T1000 (cell line): Measurements from ENCODE around the gene KCNJ5.

ENCODE experiments used
- DNase-seq: peaks from one replicate; lab custom pipeline; 2025; ENCODE audit warnings: mixed read lengths; lab: John Stamatoyannopoulos, UW

Gene KCNJ5

DNA sequence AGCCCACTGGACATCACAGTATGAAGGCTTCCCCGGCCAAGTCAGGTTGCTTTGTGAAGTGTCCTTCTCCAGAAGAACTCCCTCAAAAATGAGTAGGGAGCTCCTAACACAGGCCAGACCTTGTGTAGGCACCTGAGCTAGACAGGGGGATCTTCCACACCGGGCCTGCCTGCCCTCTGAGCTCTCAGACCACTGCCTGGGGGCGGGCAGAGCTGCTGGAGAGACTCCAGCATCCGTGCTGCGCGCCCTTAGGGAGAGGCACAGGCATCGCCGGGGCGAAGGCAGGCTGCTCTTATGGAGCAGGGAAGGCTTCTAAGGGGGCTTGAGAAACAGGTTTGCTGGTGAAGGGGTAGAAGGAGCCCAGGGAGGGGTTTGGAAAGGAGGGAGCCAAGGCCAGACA is 4.4 kb downstream of the KCNJ5 start:
- no peak for DNase-seq

DNA sequence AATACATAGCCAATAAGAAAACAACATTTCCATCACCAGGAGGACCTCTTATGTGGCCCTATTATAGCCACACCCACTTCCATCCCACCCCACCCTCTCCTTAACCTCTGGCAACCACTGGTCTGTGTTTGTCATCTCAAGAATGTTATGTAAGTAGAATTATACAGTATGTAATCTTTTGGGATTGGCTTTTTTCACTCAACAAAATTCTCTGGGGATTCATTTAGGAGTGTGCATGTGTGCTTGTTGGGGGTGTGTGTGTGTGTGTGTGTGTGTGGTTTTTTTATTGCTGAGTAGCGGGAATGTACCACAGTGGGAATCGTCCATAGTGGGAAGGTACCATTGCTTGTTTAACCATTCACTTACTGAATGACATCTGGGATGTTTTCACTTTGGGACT is 5.2 kb downstream of the KCNJ5 start:
- no peak for DNase-seq

DNA sequence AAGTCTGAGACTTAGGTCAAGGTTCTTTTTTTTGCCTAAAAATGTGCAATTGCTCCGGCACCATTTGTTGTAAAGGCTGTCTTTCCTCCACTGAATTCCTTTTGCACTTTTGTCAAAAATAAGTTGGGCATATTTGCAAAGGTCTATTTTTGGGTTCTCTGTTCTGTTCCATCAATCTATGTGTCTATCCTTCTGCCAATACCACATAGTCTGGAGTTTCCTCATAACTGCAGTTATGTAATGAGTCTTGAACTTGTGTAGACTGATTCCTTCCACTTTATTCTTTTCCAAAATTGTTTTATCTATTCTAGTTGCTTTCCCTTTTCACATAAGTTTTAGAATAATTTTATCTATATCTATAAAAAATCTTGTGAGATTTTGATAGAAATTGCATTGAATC is 6.7 kb downstream of the KCNJ5 start:
- DNase-seq: no peak

DNA sequence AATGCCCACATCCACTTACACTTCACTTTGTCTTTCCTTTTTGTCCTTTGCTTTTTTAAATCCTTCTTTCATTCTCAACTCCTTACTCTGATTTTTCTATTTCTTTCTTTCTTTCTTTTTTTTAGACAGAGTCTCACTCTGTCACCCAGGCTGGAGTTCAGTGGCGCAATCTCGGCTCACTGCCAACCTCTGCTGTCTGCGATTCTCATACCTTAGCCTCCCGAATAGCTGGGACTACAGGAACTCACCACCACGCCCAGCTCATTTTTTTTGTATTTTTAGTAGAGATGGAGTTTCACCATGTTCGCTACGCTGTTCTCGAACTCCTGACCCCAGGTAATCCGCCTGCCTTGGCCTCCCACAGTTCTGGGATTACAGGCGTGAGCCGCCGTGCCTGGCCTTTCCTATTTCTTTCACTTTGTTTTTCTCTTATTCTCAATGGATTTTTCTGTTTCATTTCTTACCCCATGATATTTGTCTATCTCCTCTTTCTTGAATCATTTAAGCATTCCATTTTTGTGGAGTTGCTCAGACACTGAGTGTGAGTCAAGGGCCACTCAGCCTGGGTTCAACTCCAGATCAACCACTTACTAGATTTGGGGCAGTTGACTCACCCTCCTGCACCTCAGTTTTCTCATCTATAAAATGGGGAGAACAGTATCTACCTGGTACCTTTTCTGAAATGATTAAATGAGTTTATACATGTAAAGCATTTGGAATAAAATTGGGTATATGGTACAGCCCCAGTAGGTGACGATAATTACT is 7.6 kb downstream of the KCNJ5 start:
- no peak for DNase-seq

DNA sequence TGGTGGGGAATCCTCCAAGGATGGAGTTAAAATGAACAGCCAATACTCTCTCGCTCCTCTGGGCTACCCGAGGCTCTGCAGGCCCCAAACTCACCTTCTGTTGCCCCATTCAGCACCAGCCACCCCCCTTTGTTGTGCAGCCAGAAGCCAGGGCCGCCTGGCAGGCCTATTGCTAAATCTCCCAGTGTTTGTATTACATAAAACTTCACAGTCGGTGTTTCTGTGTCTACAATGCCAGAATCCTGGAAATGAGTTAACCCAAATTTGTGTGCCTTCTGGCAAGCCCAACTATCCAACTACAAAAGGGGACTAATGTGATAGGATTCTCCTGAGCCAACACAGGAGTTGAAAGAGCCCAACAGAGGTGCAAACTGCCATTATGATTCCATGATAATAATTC is 9.3 kb downstream of the KCNJ5 start:
- DNase-seq: no peak

DNA sequence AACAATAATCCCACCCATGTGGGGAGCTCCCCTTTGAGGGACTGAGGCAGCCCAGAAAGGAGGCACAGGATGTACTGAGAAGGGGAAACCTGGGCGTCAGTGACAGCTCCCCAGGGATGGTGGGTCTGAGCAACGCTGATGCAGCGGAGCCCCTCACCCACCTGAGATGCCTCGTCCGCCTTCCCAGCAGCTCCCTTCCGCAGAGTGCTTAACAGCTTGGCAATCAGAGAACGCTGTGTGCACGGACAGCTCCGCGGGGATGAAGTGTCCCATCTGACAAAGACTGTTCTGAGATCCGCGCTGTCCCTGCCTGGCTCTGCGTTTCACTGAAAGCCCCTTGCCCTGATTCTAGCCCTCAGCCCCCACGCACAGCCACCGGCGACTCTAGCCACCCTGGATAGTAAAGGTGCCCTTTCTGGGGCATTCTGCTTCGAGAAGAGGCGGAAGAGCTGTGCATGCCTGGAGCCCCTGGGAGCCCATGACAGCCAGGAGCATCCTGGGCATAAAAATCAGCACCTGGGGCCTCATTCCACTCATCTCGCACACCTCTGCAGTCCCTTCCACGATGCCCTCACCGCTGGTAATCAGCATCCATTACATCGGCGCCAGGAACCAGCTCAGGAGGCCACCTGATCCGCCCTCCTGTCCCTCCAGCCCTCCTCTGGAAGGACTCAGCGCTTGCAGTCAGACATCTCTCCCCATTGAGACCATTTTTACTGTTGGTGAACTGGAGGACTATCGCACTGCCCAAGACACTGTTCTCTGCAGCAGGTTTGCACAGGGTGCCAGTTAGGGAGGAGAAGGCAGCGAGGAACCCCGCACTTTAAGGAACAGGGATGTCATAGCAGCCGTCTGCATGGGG is 10.7 kb downstream of the KCNJ5 start:
- DNase-seq: no peak

DNA sequence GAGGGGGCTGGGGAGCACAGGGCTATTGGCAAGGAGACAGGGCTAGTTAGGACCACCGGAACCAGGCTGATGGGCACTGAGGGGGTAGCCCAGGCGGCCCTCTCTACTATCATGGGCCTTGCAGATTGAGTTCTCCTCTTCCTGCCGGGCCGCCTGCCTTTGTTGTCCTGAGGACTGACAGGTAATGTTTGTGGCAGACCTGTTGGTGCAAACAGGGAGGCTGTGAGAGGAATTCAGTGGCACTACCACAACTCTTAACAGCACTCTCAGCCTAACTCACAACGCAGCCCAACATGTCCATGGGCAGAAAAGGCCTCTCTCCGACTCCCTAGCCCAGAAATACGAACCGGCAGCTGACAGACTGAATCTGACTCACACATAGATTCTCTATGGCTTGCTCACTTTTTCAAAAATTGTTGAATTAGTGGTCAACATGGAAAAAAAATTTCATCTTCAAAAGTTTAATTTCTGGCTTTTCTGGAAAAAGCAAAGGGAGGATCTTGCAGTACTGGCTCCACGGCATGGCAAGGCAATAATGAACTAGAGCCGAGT is 11.4 kb downstream of the KCNJ5 start:
- DNase-seq: no peak

DNA sequence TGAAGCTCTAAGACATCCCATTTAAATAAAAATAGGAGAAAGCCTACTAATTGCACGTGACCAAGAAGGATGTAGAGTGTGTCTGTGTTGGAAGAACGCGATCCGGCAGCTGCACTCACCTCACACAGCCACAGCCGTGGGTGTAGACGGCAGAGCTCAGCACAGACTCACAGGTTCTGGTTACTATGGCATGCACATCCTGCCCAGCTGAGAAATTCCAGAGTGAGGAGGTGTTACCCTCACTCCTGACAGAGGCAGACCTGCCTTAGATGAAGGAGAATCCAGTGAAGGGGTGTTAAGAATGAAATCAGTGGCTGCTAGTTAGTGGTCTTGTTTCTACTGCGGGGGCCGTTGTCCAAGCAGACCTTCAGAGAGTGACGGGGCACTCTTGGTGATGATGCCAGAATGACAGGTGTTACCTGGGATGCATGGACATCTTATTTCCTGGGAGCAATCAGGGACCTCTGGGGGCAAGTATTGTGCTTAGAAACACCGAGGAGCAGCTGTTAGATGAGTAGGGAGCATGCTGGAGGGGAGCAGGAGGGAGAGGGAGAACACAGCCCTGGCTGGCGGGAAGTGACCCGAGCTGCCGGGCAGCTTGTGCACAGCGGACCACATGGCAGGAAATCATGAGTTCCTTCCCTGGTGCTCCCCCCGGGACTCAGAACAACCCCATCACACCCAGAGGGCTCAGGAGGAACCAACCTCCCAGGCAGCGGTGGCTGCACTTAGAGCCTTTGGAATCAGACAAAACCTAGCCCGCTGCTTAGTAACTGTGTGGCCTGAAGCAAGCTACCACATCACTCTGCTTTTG is 12.3 kb downstream of the KCNJ5 start:
- DNase-seq: no peak

DNA sequence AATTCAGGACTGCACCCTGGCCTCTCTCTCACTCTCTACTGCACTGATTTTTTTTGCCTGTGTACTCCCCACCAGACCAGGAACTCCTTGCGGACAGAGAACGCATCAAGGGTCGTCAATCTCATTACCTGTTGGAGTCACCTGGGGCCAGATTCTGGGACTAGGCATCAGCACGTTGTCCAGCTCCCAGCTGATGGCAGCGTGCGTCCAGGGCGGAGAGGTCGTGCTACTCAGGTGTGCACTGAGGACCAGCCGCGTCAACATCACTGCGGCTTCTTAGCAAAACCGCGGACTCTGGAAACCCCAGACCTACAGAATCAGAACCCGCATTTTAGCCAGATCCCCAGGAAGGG is 13.1 kb downstream of the KCNJ5 start:
- DNase-seq: no peak

DNA sequence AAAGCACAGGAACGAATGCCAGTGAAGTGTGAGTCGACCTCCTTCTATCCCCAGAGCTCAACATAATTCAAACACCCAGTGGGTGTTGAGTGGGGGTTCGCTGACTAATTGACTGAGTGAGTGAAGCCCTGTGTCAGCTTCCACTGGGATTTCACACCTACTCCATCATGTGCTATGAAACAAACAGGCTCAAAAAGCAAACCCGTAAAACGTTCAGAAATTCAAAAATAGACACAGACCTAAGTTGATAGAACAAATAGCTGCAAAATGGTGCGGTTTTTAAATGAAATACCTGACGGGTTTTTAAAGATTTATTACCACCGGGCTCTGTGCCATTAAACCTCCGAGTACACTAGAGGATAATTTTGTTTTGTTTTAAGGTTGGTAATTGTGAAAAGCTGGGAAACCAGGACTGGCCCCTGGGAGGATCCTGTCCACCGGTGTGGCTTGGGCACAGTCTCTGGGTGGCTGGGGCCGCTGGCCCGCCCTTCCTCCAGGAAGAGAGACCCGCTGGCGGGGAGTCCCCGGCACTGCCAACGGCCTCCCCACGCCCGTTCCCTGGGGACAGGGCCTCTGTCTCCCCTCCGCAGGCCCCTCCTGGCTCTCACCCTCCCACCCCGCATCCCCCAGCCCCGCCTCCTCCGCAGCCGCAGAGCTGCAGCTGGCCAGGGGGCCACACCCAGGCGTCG is 13.6 kb downstream of the KCNJ5 start:
- no peak for DNase-seq

DNA sequence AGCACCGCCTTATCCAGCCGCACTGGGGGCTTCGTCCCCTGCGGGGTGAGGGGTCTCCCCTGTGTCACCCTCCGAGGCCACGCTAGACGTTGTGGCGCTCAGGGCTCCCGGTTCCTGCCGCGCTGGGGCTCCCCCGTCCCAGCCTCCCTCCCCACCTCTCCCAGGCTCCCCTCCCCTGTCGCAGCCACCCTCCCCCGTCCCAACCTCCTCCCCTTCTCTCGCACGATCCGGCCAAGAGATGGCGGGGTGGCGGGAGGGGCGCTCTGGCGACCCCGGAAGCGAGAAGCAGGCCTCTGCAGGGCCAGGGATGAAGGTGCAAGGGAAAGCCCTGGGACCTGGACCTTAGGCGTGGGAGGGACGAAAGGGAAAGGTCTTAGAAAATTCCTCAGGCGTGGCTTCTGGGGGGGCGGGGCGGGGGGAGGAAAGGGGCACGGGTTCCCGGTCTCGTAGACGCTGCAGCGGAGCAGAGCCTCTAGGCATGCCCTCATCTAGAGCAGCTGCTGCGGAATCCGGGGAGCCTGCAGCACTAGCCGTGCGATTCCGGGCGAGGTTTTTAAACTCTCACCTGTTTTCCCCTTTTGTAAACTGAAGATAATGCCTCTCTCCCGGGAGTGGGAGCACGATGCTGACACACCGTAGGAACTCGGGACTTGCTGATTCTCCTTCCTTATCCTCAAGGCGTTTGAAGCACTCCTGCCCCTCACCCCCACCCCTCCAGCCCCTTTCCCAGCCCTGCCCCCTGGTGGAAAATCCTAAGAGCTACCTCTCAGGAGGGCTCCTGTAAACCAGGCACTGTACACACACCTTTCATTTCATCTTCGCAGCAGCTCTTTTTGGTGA is 14.4 kb downstream of the KCNJ5 start:
- no peak for DNase-seq

DNA sequence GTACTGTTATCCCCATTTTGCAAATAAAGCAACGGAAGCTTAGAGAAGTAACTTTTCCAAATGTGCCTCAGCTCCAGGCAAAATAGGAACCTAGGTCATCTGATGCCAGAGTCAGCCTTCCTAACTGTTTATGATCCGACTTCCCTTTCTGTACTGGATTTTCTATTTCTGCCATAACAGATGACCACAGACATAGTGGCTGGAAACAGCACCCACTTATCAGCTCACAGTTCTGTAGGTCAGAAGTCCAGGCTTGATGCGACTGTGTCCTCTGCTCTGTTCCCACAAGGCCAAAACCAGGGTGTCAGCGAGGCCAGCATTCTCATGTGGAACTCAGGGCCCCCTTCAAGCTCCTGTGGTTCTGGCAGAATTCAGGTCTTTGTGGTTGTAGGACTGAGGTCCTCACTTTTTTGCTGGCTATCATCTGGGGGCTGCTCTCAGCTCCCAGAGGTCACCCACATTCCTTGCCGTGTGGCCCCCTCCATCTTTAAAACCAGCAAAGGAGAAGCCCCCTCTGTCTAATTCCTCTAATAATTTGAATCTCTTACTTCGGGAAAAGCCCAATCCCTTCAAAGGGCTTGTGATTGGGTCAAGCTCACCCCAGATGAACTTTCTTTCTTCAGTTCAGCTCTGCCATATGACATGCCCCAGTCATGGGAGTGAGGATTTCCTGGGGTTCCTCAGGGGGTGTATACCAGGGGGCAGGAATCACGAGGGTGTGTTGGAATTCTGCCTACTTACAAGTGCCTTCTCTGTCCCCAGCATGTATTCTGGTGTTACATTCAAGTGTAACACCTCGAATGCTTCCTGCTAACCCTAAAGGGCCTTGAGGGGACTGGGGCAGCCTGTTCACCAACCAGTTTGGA is 15.3 kb downstream of the KCNJ5 start:
- no peak for DNase-seq

DNA sequence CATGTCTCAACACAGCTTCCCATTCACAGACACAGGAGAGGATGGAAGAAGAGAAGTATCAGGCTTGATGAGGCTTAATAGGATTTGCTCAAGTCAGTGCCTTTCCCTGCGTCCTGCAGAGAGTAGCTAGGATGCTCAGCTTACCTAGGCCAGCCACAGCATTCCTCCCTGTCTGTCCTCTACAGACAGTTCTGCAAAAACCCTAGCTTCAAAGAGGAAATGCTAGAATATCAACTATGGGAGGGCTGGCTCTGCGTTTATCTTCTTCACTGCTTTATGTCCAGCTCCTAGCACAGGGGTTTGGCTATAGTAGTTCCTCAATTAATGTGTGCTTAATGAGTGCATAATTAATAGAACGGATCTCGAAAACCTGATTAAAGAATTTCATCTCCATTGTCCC is 16.4 kb downstream of the KCNJ5 start:
- no peak for DNase-seq

DNA sequence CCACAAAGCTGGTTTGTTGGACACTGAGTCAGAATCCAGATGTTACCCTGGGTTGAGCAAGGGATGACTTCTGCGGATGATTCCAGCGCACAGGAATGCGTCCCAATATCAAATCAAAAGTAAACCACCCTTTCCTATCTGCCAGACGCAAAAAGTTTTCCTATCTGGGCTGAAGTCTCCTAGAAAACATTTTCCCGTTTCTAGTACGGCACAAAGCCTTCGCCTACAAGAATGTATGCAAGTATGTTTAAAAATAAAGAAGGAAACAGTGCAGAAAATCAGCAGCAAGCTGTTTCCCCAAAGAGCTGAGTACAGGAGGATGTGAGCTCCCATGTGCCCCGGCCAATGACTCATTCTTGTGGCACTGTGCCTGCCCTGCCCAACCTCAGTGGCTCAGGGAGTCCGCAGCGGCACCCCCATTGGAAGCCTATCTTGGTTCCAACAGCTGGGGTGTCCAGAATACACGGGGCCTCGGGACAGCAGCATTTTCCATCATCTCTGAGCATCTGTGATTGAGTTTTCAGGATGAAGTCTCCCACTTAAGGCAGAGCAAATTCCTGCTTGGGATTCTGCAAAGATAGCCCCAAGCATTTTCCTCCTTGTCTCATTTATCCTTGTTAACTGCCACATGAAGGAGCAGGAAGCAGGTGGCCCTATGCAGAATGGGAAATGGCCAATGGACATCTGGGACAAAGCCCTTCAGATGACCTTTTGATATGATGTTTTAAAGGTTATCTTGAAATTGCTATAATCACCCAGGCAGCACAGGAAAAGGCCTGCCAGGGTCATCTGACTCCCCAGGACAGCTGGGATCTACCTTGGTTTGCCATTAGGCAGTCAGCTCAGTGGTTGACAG is 17.5 kb downstream of the KCNJ5 start:
- DNase-seq: peak; percentile 36

DNA sequence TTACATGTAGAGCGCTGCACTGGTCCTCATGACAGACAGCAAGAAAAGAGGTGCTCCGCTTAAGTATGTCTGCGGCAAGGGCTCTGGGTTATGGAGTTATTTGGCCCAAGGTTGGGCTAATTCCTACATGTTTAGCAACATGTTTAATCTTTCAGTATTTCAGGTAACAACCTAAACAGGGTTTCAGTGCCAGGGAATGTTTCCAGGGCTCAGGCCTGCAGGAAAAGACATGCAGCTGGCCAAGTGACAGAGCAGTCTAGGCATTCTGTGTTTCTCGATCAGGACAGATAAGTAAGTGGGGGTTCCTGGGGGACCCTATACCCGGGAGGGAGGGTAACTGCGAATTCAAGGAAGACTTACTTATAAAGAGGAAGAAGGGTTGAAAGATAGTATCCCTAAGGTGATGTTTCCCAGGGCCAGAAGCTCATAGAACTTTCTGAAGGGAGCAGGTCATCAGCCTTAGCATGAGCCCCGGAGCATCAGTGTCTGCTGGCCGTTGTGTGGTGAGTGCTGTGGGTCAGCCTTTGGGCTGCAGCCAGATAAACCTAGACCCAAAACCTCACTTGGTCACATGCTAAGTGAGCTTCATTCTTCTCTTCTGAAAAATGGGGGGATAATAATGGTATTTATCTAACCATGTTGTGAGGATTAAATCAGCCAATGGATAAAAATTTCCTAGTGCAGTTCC is 18.4 kb downstream of the KCNJ5 start:
- no peak for DNase-seq

DNA sequence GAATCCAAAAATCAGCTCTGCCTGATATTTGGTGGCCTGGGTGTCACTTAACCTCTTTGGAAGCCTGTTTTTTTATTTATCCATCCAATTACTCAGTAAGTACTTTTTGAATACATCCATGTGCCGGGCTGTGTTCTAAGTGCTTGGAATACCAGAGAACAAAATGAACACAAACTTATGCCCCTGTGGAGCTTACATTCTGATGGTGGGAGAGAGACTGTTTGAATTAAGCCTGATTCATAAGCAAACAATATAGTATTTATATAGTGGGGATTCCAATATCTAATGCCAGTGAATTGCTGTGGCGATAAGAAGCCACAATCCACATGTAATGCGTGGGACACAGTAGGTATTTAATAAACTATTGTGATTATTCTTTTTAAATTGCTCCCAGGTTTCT is 19.4 kb downstream of the KCNJ5 start:
- DNase-seq: no peak

DNA sequence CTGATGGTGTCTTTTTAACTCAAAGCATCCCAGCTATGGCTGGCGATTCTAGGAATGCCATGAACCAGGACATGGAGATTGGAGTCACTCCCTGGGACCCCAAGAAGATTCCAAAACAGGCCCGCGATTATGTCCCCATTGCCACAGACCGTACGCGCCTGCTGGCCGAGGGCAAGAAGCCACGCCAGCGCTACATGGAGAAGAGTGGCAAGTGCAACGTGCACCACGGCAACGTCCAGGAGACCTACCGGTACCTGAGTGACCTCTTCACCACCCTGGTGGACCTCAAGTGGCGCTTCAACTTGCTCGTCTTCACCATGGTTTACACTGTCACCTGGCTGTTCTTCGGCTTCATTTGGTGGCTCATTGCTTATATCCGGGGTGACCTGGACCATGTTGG is 20.1 kb downstream of the KCNJ5 start:
- DNase-seq: no peak

DNA sequence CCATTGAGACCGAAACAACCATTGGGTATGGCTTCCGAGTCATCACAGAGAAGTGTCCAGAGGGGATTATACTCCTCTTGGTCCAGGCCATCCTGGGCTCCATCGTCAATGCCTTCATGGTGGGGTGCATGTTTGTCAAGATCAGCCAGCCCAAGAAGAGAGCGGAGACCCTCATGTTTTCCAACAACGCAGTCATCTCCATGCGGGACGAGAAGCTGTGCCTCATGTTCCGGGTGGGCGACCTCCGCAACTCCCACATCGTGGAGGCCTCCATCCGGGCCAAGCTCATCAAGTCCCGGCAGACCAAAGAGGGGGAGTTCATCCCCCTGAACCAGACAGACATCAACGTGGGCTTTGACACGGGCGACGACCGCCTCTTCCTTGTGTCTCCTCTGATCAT is 20.5 kb downstream of the KCNJ5 start:
- DNase-seq: no peak
